Cardiac muscle cell (in vitro differentiated cells and primary cell): Measurements from ENCODE around the gene WWP2. TPM values are rescaled to one million over a fixed set of nuclear protein-coding genes. Genes with fewer than 3 reads are reported as not detected.

Experiments used
- DNase-seq, 2 donors: peaks; one replicate each; pipeline versions ENCODE4 v3.0.0 to v3.0.0-alpha.2; 2010 to 2017; ENCODE audit warnings: low read depth in 1 of 2, low spot score in 1 of 2
- H3K27ac ChIP-seq: fragments of 200-600 bp; sonication (generic); 2 replicates; pipeline ENCODE4 v1.5.1; 2016
- H3K27me3 ChIP-seq: fragments of 200-600 bp; sonication (generic); 2 replicates; pipeline ENCODE4 v1.6.0; 2016; ENCODE audit warnings: control low read depth
- H3K36me3 ChIP-seq: fragments of 200-600 bp; sonication (generic); 2 replicates; pipeline ENCODE4 v1.5.1; 2016; ENCODE audit warnings: control low read depth
- H3K4me1 ChIP-seq: fragments of 200-600 bp; sonication (generic); 2 replicates; pipeline ENCODE4 v1.8.1; 2017; ENCODE audit warnings: low read depth, mild to moderate bottlenecking, mixed run types
- H3K4me3 ChIP-seq: fragments of 200-600 bp; sonication (generic); 2 replicates; pipeline ENCODE4 v1.5.1; 2016; ENCODE audit warnings: mild to moderate bottlenecking
- H3K9me3 ChIP-seq: fragments of 200-600 bp; sonication (generic); 2 replicates; pipeline ENCODE4 v1.5.1; 2017; ENCODE audit warnings: low read depth, mild to moderate bottlenecking, control low read depth
- polyA plus RNA-seq: library from polyadenylated mRNA; unstranded; fragments of >200 nt; fragmentation: Nextera tagmentation; extraction: Ambion mirVana; gene quantifications from 2 replicates; pipeline ENCODE4 v1.2.1, GENCODE V29; 2016
- total RNA-seq: library from RNA; depleted of rRNA; stranded (reverse); fragments of >200 nt; gene quantifications from 2 replicates; pipeline ENCODE4 v1.2.3, GENCODE V29; 2016
- TF ChIP-seq, protein P1 (sequence below): IDR thresholded peaks from 2 replicates; pipeline ENCODE4 v1.5.1; 2012; ENCODE audit warnings: low read depth, mild to moderate bottlenecking, low read length

Gene WWP2
- total and polyA plus RNA-seq, 2 experiments from 2014 or later: 21.3 to 27.8 TPM

DNA sequence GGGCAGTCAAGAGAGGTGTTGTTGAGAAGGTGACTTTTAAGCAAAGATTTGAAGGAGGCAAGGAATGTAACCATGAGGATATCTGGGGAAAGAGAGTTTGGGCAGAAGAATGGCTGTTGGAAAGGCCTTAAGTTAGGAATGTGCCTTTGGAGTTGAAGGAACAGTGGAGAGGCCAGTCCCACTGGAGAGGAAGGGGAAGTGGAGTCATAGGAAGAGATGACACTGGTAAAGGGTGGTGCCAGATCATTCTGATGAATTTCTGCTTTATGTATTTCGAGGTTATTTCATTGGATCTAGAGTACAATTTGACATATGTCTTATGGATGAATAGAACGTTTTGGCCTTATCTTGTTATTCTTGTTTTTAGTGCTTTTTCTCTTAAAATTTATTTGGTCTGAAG is 93.5 kb downstream of the WWP2 start:
- peak in 1 of 2 donors; percentile 21 for DNase-seq
- TF ChIP-seq, protein P1, sequence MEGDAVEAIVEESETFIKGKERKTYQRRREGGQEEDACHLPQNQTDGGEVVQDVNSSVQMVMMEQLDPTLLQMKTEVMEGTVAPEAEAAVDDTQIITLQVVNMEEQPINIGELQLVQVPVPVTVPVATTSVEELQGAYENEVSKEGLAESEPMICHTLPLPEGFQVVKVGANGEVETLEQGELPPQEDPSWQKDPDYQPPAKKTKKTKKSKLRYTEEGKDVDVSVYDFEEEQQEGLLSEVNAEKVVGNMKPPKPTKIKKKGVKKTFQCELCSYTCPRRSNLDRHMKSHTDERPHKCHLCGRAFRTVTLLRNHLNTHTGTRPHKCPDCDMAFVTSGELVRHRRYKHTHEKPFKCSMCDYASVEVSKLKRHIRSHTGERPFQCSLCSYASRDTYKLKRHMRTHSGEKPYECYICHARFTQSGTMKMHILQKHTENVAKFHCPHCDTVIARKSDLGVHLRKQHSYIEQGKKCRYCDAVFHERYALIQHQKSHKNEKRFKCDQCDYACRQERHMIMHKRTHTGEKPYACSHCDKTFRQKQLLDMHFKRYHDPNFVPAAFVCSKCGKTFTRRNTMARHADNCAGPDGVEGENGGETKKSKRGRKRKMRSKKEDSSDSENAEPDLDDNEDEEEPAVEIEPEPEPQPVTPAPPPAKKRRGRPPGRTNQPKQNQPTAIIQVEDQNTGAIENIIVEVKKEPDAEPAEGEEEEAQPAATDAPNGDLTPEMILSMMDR: no peak
- H3K36me3 ChIP-seq: no peaks in the 10 kb centered on the region
- no peaks in the 10 kb centered on the region for H3K9me3 ChIP-seq
- no peaks in the 10 kb centered on the region for H3K27me3 ChIP-seq
- H3K4me3 ChIP-seq: no peak overlapping the region
- peak overlapping the region; percentile 6 for H3K27ac ChIP-seq
- H3K4me1 ChIP-seq: peaks cover 10% of the 10 kb centered on the region

DNA sequence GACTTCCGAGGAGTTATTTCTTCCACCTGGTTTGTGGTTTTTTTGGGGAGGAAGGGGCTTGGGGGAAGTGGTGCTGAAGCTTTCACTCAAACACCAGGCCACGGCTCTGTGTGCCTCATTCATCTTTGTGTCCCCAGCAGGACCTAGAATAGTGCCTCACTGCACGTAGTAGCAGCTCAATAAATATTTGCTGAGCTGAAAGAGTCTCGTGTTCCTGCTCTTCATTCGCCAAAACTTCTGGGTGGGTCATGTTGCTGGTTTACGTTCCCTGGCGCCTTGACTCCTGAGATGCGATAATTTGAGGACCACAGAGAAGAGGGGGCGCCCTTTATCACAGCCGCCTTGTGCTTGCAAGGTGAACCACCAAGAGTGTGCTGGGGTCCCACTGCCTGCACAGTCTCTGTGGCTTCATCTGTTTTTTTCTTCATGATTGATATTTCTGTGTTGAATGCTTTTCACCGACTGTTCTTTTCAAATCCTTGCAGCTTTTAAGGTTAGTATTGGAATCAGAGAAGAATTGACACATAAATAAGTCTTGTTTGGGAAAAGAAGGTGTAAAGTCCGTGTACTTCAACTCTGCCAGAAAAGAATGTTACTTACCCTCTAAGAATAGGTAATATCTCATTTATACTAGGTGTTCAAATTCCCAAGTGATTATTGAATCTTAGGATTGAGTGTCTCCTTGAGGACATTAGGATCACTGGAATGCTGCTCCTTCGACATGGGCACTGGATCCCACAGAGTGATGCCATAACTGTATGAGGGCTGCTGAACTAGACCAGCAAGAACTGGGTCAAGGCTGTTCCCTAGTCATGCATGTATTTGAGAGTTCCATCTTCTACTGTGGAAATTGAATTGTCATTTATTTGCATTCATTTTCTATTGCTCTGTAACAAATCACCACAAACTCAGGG is 96.3 kb downstream of the WWP2 start:
- Histone ChIP-seq H3K27ac (peak overlapping the region; percentile 92), H3K27me3 (no peaks in the 10 kb centered on the region), H3K4me3 (no peak overlapping the region), H3K4me1 (peaks cover 27% of the 10 kb centered on the region), H3K36me3 (no peaks in the 10 kb centered on the region), H3K9me3 (no peaks in the 10 kb centered on the region)
- no peak for DNase-seq
- TF ChIP-seq, protein P1: no peak

DNA sequence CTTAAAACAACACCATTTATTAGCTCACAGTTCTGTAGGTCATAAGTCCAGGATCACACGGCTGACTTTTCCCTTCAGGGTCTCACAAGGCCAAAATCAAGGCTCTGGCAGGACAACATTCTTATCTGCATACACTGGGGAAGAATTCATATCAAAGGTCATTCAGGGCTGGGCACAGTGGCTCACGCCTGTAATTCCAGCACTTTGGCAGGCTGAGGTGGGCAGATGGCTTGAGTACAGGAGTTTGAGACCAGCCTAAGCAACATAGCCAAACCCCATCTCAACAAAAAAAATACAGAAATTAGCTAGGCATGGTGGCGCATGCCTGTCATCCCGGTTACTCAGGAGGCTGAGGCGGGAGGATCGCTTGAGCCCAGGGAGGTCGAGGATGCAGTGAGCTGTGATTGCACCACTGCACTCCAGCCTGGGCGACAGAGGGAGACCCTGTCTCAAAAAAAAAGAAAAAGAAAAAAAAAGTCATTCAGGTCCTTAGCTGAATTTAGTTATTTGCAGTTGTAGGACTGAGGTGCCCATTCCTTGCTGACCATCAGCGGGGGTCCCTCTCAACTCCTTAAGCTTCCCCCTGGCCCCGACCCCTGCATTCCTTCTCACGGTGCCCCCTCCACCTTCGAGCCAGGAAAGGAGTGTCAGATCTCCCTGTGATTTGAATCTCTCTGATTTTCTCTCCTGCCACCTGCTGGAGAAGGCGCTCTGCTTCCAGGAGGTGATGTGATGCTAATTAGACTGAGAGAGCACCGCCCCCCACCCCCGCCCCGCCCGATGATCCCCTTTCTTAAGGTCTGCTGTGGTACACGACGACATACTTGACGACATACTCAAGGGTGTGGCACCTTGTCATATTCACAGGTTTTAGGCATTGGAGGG is 97.2 kb downstream of the WWP2 start:
- Histone ChIP-seq H3K27ac (peak overlapping the region; percentile 92), H3K36me3 (no peaks in the 10 kb centered on the region), H3K4me1 (peaks cover 27% of the 10 kb centered on the region), H3K4me3 (no peak overlapping the region), H3K9me3 (no peaks in the 10 kb centered on the region), H3K27me3 (no peaks in the 10 kb centered on the region)
- peak in 1 of 2 donors; percentile 47 for DNase-seq
- TF ChIP-seq, protein P1: no peak

DNA sequence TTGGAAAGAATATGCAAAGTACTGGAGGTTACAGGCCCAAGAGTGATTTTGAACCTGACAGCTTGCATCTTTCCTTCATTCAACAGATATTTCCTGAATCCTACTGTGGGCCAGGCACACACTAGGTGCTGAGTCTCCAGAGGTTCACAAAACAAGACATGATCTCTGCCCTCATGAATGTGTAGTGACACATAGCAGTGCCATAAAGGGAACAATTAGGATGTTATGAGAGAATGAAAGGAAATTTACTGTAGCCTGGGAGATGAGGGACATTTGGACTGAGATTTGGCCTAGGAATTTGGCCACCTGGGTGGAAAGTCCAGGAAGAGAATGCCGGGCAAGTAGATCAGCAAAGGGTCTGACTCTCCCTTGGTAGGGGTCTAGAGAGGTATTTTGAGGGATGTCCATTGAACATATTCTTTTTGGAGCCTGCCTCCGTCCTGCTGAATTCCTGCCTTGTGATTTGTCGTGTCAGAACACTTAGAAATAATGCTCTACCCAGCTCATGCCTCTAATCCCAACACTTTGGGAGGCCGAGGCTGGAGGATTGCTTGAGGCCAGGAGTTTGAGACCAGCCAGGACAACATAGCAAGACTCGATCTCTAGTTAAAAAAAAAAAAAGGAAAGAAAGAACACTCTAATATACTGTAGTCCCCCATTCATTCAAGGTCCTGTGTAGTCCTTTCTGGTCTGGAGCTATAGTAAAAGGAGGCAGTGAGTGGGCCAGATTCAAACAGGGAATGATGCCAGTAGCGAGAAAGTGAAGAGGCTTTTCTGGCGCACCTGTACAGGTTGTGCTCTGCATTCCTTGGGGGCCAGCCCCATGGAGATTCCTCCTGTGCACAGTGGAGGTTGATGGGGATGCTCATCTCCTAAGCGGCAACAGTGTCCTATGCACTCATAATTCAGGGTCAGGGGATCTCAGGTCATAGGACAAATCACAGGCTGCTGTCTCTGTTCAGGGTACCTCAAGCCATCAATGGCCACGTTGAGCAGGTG is 98.4 kb downstream of the WWP2 start:
- Histone ChIP-seq H3K4me3 (no peak overlapping the region), H3K9me3 (no peaks in the 10 kb centered on the region), H3K36me3 (no peaks in the 10 kb centered on the region), H3K27ac (peak overlapping the region; percentile 92), H3K4me1 (peaks cover 27% of the 10 kb centered on the region), H3K27me3 (no peaks in the 10 kb centered on the region)
- DNase-seq: no peak
- TF ChIP-seq, protein P1: no peak
